ENCODE measurements around the gene GTF3C5.
"Not testable (repeated sequence)": the region's sequence is repeated elsewhere in the genome, so short reads cannot be mapped to it uniquely, and the experiment has no call there.

Gene GTF3C5

GRCh38 chr9:133086212-133086860 lies 55.5 kb downstream of the GTF3C5 start:
- H3K27ac ChIP-seq; DNase-seq (ENCODE audit: low read depth, low spot score): not testable (repeated sequence)

GRCh38 chr9:133086894-133087293 lies 56.1 kb downstream of the GTF3C5 start:
- no peak overlapping the region for H3K27ac ChIP-seq
- no peak for DNase-seq (ENCODE audit: low read depth, low spot score)

- DNase-seq (ENCODE audit: low read depth, low spot score), result no peak
- H3K27ac ChIP-seq, result no peak overlapping the region
Observed at GRCh38 chr9:133087429-133088145, 56.8 kb downstream of the GTF3C5 start.

GRCh38 chr9:133088146-133088750 lies 57.5 kb downstream of the GTF3C5 start:
- no peak overlapping the region for H3K27ac ChIP-seq
- no peak for DNase-seq (ENCODE audit: low read depth, low spot score)

- H3K27ac ChIP-seq, result no peak overlapping the region
- no peak for DNase-seq (ENCODE audit: low read depth, low spot score)
Observed at GRCh38 chr9:133088756-133089155, 58.0 kb downstream of the GTF3C5 start.

GRCh38 chr9:133089271-133089671 lies 58.5 kb downstream of the GTF3C5 start:
- no peak for DNase-seq (ENCODE audit: low read depth, low spot score)
- H3K27ac ChIP-seq, result no peak overlapping the region

- no peak for DNase-seq (ENCODE audit: low read depth, low spot score)
- no peak overlapping the region for H3K27ac ChIP-seq
Observed at GRCh38 chr9:133090187-133090586, 59.4 kb downstream of the GTF3C5 start.

- DNase-seq (ENCODE audit: low read depth, low spot score), result no peak
- H3K27ac ChIP-seq, result no peak overlapping the region
Observed at GRCh38 chr9:133090752-133091385, 60.1 kb downstream of the GTF3C5 start.

- not testable (repeated sequence) for DNase-seq (ENCODE audit: low read depth, low spot score); H3K27ac ChIP-seq
Observed at GRCh38 chr9:133094351-133094750, 63.6 kb downstream of the GTF3C5 start.

GRCh38 chr9:133094842-133095393 lies 64.1 kb downstream of the GTF3C5 start:
- H3K27ac ChIP-seq, result no peak overlapping the region
- no peak for DNase-seq (ENCODE audit: low read depth, low spot score)

GRCh38 chr9:133098104-133098754 lies 67.4 kb downstream of the GTF3C5 start:
- DNase-seq (ENCODE audit: low read depth, low spot score), result no peak
- H3K27ac ChIP-seq, result no peak overlapping the region

- no peak overlapping the region for H3K27ac ChIP-seq
- DNase-seq (ENCODE audit: low read depth, low spot score), result no peak
Observed at GRCh38 chr9:133098871-133099270, 68.1 kb downstream of the GTF3C5 start.

GRCh38 chr9:133099726-133100505 lies 69.1 kb downstream of the GTF3C5 start:
- no peak overlapping the region for H3K27ac ChIP-seq
- DNase-seq (ENCODE audit: low read depth, low spot score), result no peak

- DNase-seq (ENCODE audit: low read depth, low spot score), result no peak
- H3K27ac ChIP-seq, result no peak overlapping the region
Observed at GRCh38 chr9:133100506-133101355, 69.9 kb downstream of the GTF3C5 start.

- no peak for DNase-seq (ENCODE audit: low read depth, low spot score)
- no peak overlapping the region for H3K27ac ChIP-seq
Observed at GRCh38 chr9:133101356-133102189, 70.8 kb downstream of the GTF3C5 start.

GRCh38 chr9:133102190-133103021 lies 71.6 kb downstream of the GTF3C5 start:
- DNase-seq (ENCODE audit: low read depth, low spot score), result no peak
- no peak overlapping the region for H3K27ac ChIP-seq

Data from epithelial cell of prostate (primary cell).